GM12874 (cell line): ENCODE data around the gene CKLF.

ENCODE experiments used
- CTCF ChIP-seq: IDR thresholded peaks from 2 replicates; pipeline ENCODE4 v1.5.1; 2011; ENCODE audit warnings: low read depth, mild to moderate bottlenecking, control low read depth, low read length, moderate library complexity; ENCODE audit not compliant: insufficient read depth

CKLF gene

GRCh38 chr16:66562986-66563385, 10.6 kb downstream of the CKLF start:
- TF ChIP-seq CTCF = no peak

- TF ChIP-seq CTCF = no peak
Measured at GRCh38 chr16:66563574-66564334, 11.4 kb downstream of the CKLF start.

- no peak for TF ChIP-seq CTCF
Measured at GRCh38 chr16:66566051-66566901, 13.9 kb downstream of the CKLF start, which contains the start of gene CMTM1. Gene CMTM1, plus strand, starts transcription at chr16:66566439. Its CDS starts 75 bp downstream, at chr16:66566514.

- TF ChIP-seq CTCF = no peak
Measured at GRCh38 chr16:66568355-66568754, 16.0 kb downstream of the CKLF start.

- no peak for TF ChIP-seq CTCF
Measured at GRCh38 chr16:66569131-66569530, 16.8 kb downstream of the CKLF start.

- no peak for TF ChIP-seq CTCF
Measured at GRCh38 chr16:66569827-66570405, 17.5 kb downstream of the CKLF start.

GRCh38 chr16:66572356-66572755, 20.0 kb downstream of the CKLF start:
- TF ChIP-seq CTCF = no peak
